GM13977 (cell line): ENCODE measurements around the gene CD53.
"Not testable (repeated sequence)": the region's sequence is repeated elsewhere in the genome, so short reads cannot be mapped to it uniquely, and the experiment has no call there.

Source experiments
- DNase-seq: peaks from one replicate; pipeline ENCODE4 v3.0.0; 2012; ENCODE audit warnings: low spot score
- CTCF ChIP-seq: IDR thresholded peaks from 2 replicates; pipeline ENCODE4 v1.5.1; 2012; ENCODE audit warnings: mild to moderate bottlenecking, control low read depth; ENCODE audit not compliant: insufficient read depth; ENCODE audit errors: extremely low read depth, missing control alignments
- in situ Hi-C: fragments of 300-500 bp; cut with MboI; formaldehyde crosslinking; loops from one replicate; pipeline ENCODE4 v1.12.0; 2022; ENCODE audit warnings: low sequenced_read_pairs, low pct_unique_long_range_greater_than_20kb, mixed read lengths, inconsistent platforms; ENCODE audit not compliant: unreplicated experiment

CD53 gene

GRCh38 chr1:110927484-110928075 is 54.6 kb downstream of the CD53 start:
- no peak for TF ChIP-seq CTCF
- DNase-seq = no peak
- in situ Hi-C loops = no loop called here

GRCh38 chr1:110928191-110928590 is 55.2 kb downstream of the CD53 start:
- in situ Hi-C loops = no loop called here
- TF ChIP-seq CTCF = no peak
- DNase-seq = no peak

GRCh38 chr1:110928904-110929303 is 56.0 kb downstream of the CD53 start:
- DNase-seq = no peak
- TF ChIP-seq CTCF = no peak
- in situ Hi-C loops = no loop called here

GRCh38 chr1:110931097-110931496 is 58.1 kb downstream of the CD53 start:
- DNase-seq, in situ Hi-C loops: not testable (repeated sequence)

GRCh38 chr1:110936567-110936966 is 63.6 kb downstream of the CD53 start:
- no peak for TF ChIP-seq CTCF
- DNase-seq = no peak
- in situ Hi-C loops = no loop called here

- no peak for DNase-seq
- in situ Hi-C loops = no loop called here
- TF ChIP-seq CTCF = no peak
Observed at GRCh38 chr1:110944806-110945205, 71.9 kb downstream of the CD53 start.

GRCh38 chr1:110945626-110946025 is 72.7 kb downstream of the CD53 start:
- DNase-seq = no peak
- in situ Hi-C loops = no loop called here
- TF ChIP-seq CTCF = no peak
